ENCODE measurements around the gene HTR3C. TPM values are rescaled to one million over a fixed set of nuclear protein-coding genes. Genes with fewer than 3 reads are reported as not detected.

The HTR3C gene, protein sequence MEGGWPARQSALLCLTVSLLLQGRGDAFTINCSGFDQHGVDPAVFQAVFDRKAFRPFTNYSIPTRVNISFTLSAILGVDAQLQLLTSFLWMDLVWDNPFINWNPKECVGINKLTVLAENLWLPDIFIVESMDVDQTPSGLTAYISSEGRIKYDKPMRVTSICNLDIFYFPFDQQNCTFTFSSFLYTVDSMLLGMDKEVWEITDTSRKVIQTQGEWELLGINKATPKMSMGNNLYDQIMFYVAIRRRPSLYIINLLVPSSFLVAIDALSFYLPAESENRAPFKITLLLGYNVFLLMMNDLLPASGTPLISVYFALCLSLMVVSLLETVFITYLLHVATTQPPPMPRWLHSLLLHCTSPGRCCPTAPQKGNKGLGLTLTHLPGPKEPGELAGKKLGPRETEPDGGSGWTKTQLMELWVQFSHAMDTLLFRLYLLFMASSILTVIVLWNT
- not detected in 2 replicates for total RNA-seq

DNA sequence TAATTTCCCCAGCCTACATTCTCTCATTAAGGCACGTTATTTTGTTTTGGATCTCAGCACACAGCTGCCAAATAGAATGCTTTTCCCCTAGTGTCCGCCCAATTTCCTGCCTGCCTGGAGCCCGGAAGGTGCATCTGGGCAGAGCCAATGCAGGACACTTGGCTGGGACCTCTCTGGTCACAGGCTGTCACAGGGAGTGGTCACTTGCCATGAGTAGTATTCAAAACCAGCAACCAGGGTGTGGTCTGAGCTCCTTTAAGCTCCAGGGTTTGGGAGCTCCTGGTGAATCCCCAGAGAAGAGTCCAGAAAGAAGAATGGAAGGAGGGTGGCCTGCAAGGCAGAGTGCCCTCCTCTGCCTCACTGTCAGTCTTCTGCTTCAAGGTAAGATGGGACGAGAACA, at the start of gene HTR3C:
TSS of gene HTR3C (plus strand) at position 281 of the 400 bp plus-strand sequence. CDS start at position 315, 34 bp downstream.

DNA sequence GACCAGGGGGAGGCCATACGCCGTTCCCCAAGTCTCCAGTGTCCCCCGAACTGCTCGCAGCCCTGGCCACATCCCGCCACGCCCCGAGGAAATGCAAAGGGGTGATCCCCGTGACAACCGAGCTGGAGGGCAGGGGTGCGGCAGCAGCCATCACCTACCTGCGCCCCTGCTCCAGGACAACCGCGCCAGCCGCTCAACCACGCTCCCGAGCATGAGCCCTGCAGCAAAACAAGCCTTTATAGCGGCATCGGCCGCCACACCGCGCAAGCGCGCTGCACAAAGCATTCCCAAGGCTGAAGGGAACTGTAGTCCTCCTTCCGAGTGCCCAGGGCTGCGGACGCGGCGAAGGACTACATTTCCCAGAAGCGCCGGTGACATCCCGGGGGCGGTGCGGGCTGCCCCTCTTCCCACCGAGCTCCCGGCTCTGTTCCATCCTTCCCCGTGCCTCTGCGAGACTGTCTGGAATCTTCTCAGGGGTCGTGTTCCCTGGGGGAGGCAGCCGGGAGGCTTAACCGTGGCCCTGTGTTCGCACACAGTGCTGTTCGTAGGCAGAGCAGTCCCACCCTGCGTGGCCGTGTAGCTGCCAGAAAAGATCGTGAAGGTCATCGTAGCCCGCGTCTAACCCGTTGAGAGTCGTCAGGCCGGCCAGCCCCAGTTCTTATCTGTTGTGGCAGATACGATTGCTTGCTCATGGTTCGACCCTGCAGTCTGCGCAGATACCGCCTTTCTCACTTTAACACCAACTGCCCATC, 35.0 kb upstream of the HTR3C start, which contains the start of gene ABCC5:
TSS of gene ABCC5 (minus strand) at position 213 of the 752 bp plus-strand sequence. CDS start 3,492 bp downstream, outside the sequence.

DNA sequence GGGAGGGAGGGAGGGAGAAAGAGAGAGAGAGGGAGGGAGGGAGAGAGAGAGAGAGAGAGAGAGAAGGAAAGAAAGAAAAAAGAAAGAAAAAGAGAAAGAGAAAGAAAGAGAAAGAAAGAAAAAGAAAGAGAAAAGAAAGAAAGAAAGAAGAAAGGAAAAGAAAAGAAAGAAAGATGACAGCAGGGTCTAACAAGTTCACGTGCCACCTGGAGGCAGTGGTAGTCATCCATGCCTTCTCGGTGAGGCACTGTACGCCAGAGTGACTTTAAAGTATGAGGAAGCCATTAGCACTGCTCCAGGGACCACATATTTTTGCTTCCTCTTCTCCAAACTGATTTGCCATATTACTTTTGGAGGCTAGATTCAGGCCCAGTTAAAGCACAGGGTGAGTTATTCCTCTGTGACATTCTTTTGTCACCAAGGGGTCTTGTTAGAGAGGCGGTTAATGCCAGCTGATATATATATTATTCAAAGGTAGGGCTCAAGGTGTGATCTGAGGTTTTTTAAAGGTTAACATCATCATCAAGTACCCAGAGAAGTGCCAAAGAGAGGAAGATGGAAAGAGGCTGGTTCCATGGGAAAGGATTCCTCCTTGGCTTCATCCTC, 21.6 kb upstream of the HTR3C start, which contains the start of gene HTR3D:
TSS of gene HTR3D (plus strand) at position 556 of the 606 bp plus-strand sequence. CDS start at position 556, 0 bp downstream.

DNA sequence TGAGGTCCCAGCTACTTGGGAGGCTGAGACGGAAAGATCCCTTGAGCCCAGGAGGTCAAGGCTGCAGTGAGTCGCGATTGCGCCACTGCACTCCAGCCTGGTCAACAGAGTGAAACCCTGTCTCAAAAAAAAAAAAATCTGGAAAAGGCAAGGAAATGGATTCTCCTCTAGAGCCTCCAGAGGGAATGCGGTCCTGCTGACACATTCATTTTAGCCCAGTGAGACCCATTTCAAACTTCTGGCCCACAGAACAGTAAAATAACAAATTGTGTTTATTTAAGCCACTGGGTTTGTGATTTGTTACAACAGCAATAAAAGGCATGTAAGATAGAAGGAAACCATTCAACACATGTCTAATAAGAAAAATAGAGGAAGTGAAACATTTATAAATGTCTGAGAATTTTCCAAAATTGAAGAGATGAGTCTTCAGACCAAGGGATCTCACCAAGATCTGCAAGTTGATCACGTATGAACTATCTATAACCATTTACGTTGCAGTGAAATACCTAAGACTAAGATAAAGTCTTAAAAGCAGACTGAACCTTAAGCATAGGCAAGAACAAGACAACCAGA, 44.0 kb downstream of the HTR3C start, which contains the start of gene HTR3E:
TSS of gene HTR3E (plus strand) at position 254 of the 573 bp plus-strand sequence. CDS start 466 bp downstream, outside the sequence.

Small RNAs within 50 kb of the gene (small RNA-seq; reads per million reads assigned to genes)
- gene RF00019: not detected

Other genes with a start within 250 kb of the HTR3C start
- 2.1 and 2.8 TPM in 2 replicates for gene MAP6D1, start 227.5 kb upstream of the HTR3C start, total RNA-seq
- 24.2 and 24.4 TPM in 2 replicates for gene PARL, start 168.2 kb upstream of the HTR3C start, total RNA-seq
- gene ABCC5, start 35.2 kb upstream of the HTR3C start, total RNA-seq: 13.0 and 20.6 TPM in 2 replicates
- gene HTR3D, start 21.3 kb upstream of the HTR3C start, total RNA-seq: not detected in 2 replicates
- not detected in 2 replicates for gene HTR3E, start 44.0 kb downstream of the HTR3C start, total RNA-seq
- 27.7 and 34.7 TPM in 2 replicates for gene EIF2B5, start 82.3 kb downstream of the HTR3C start, total RNA-seq
- 38.9 and 48.4 TPM in 2 replicates for gene DVL3, start 102.3 kb downstream of the HTR3C start, total RNA-seq
- 352 and 438 TPM in 2 replicates for gene AP2M1, start 121.8 kb downstream of the HTR3C start, total RNA-seq
- 43.1 and 51.6 TPM in 2 replicates for gene ABCF3, start 133.2 kb downstream of the HTR3C start, total RNA-seq
- not detected in 2 replicates for gene VWA5B2, start 176.5 kb downstream of the HTR3C start, total RNA-seq
- gene ALG3, start 195.9 kb downstream of the HTR3C start, total RNA-seq: 25.5 and 28.2 TPM in 2 replicates
- gene EEF1AKMT4, start 196.6 kb downstream of the HTR3C start, total RNA-seq: 4.7 TPM in 2 replicates
- gene CAMK2N2, start 208.5 kb downstream of the HTR3C start, total RNA-seq: 0.16 TPM in 1 of 2 replicates, not detected in the other
- gene ECE2, start 223.0 kb downstream of the HTR3C start, total RNA-seq: not detected in 2 replicates
- gene PSMD2, start 246.2 kb downstream of the HTR3C start, total RNA-seq: 213 and 248 TPM in 2 replicates

Data from hair follicle dermal papilla cell (primary cell).